Effector CD4-positive, alpha-beta T cell (primary cell): ENCODE results near the gene SFXN5.

Experiments
- DNase-seq: peaks from one replicate; pipeline ENCODE4 v3.0.0-alpha.2; 2020

SFXN5 gene

GRCh38 chr2:72991980-72992733 lies 79.4 kb downstream of the SFXN5 start:
- no peak for DNase-seq

- no peak for DNase-seq
Observed at GRCh38 chr2:72991439-72991725, 80.1 kb downstream of the SFXN5 start.

GRCh38 chr2:72990695-72991438 lies 80.6 kb downstream of the SFXN5 start:
- DNase-seq: no peak

- DNase-seq: no peak
Observed at GRCh38 chr2:72989770-72990556, 81.5 kb downstream of the SFXN5 start.

- DNase-seq: no peak
Observed at GRCh38 chr2:72988726-72989273, 82.7 kb downstream of the SFXN5 start.

- DNase-seq: no peak
Observed at GRCh38 chr2:72988041-72988440, 83.5 kb downstream of the SFXN5 start.

GRCh38 chr2:72985891-72986683 lies 85.4 kb downstream of the SFXN5 start:
- no peak for DNase-seq

- DNase-seq: no peak
Observed at GRCh38 chr2:72985136-72985535, 86.4 kb downstream of the SFXN5 start.

GRCh38 chr2:72984172-72984671 lies 87.3 kb downstream of the SFXN5 start:
- no peak for DNase-seq

GRCh38 chr2:72983500-72984161 lies 87.9 kb downstream of the SFXN5 start:
- DNase-seq: no peak

GRCh38 chr2:72982781-72983499 lies 88.6 kb downstream of the SFXN5 start:
- no peak for DNase-seq

- DNase-seq: no peak
Observed at GRCh38 chr2:72982219-72982618, 89.3 kb downstream of the SFXN5 start.

- DNase-seq: no peak
Observed at GRCh38 chr2:72981536-72981935, 90.0 kb downstream of the SFXN5 start.

- no peak for DNase-seq
Observed at GRCh38 chr2:72980535-72981217, 90.8 kb downstream of the SFXN5 start.

- DNase-seq: no peak
Observed at GRCh38 chr2:72979896-72980295, 91.6 kb downstream of the SFXN5 start.

GRCh38 chr2:72975017-72975416 lies 96.5 kb downstream of the SFXN5 start:
- DNase-seq: no peak

GRCh38 chr2:72974436-72974754 lies 97.1 kb downstream of the SFXN5 start:
- DNase-seq: no peak

GRCh38 chr2:72973566-72974435 lies 97.7 kb downstream of the SFXN5 start:
- DNase-seq: no peak

- no peak for DNase-seq
Observed at GRCh38 chr2:72973137-72973535, 98.4 kb downstream of the SFXN5 start.
